IPS DF 6.9 (cell line): ENCODE data around the gene CCDC182.

Experiments
- DNase-seq: peaks from one replicate; pipeline ENCODE4 v3.0.0-alpha.2; 2013; ENCODE audit warnings: low read depth, low spot score
- H3K27ac ChIP-seq: one replicate; pipeline ENCODE4 v1.5.1; 2013; ENCODE audit warnings: low read length, control low read depth
- H3K27me3 ChIP-seq: 2 replicates; pipeline ENCODE4 v1.6.1; 2013; ENCODE audit warnings: mild to moderate bottlenecking, low read length; ENCODE audit not compliant: control insufficient read depth, insufficient read depth
- H3K36me3 ChIP-seq: 2 replicates; pipeline ENCODE4 v1.6.1; 2013; ENCODE audit warnings: low read length; ENCODE audit not compliant: control insufficient read depth, insufficient read depth
- H3K4me1 ChIP-seq: 2 replicates; pipeline ENCODE4 v1.6.1; 2013; ENCODE audit warnings: low read length; ENCODE audit not compliant: control insufficient read depth, insufficient read depth
- H3K4me3 ChIP-seq: 2 replicates; pipeline ENCODE4 v1.5.1; 2013; ENCODE audit warnings: mild to moderate bottlenecking, low read length
- H3K9me3 ChIP-seq: 2 replicates; pipeline ENCODE4 v1.6.1; 2013; ENCODE audit warnings: low read length, inconsistent platforms; ENCODE audit not compliant: control insufficient read depth, insufficient read depth
- WGBS: extraction: QIAGEN DNeasy Blood & Tissue Kit; methylation state at CpG from one replicate; pipeline ENCODE4 v1.1.7; 2013; ENCODE audit warnings: mixed read lengths, missing lambda C conversion rate; ENCODE audit not compliant: insufficient read length, insufficient coverage; 5-methylcytosine and 5-hydroxymethylcytosine counted together

The CCDC182 gene

GRCh38 chr17:57703273-57703672 lies 41.8 kb downstream of the CCDC182 start:
- no peak for DNase-seq
- H3K4me3 ChIP-seq, result no peak overlapping the region
- no peak overlapping the region for H3K27ac ChIP-seq
- H3K9me3 ChIP-seq, result no peaks in the 10 kb centered on the region
- no CpG with 5 or more reads among the region's 1 CpG for WGBS
- H3K27me3 ChIP-seq, result no peaks in the 10 kb centered on the region
- H3K4me1 ChIP-seq, result peaks cover under 1% of the 10 kb centered on the region; the same call in 1 of the 2 replicates
- no peaks in the 10 kb centered on the region for H3K36me3 ChIP-seq

- Histone ChIP-seq H3K4me1 (peaks cover 3% of the 10 kb centered on the region; the same call in 1 of the 2 replicates), H3K27ac (no peak overlapping the region), H3K27me3 (no peaks in the 10 kb centered on the region), H3K4me3 (no peak overlapping the region), H3K9me3 (no peaks in the 10 kb centered on the region), H3K36me3 (no peaks in the 10 kb centered on the region)
- no CpG with 5 or more reads among the region's 5 CpGs for WGBS
- DNase-seq, result no peak
Observed at GRCh38 chr17:57701124-57701523, 44.0 kb downstream of the CCDC182 start.

GRCh38 chr17:57699751-57700219 lies 45.3 kb downstream of the CCDC182 start:
- Histone ChIP-seq H3K27ac (no peak overlapping the region), H3K27me3 (no peaks in the 10 kb centered on the region), H3K36me3 (no peaks in the 10 kb centered on the region), H3K4me3 (no peak overlapping the region), H3K9me3 (no peaks in the 10 kb centered on the region; the same call in 1 of the 2 replicates), H3K4me1 (peaks cover 3% of the 10 kb centered on the region; the same call in 1 of the 2 replicates)
- WGBS, result no CpG with 5 or more reads among the region's 9 CpGs
- DNase-seq, result no peak

- no CpG with 5 or more reads among the region's 12 CpGs for WGBS
- DNase-seq, result no peak
Observed at GRCh38 chr17:57697891-57698711, 47.0 kb downstream of the CCDC182 start.

GRCh38 chr17:57697197-57697596 lies 47.9 kb downstream of the CCDC182 start:
- WGBS, result no CpG with 5 or more reads among the region's 7 CpGs
- no peak overlapping the region for H3K27ac ChIP-seq
- H3K36me3 ChIP-seq, result no peaks in the 10 kb centered on the region
- no peaks in the 10 kb centered on the region; the same call in 1 of the 2 replicates for H3K9me3 ChIP-seq
- H3K4me3 ChIP-seq, result no peak overlapping the region
- DNase-seq, result no peak
- no peaks in the 10 kb centered on the region for H3K27me3 ChIP-seq
- H3K4me1 ChIP-seq, result peaks cover 3% of the 10 kb centered on the region; the same call in 1 of the 2 replicates

More at GRCh38 chr17:57697891-57698711, 47.0 kb downstream of the CCDC182 start:
- Histone ChIP-seq H3K4me3 (no peak overlapping the region), H3K9me3 (no peaks in the 10 kb centered on the region; the same call in 1 of the 2 replicates), H3K27ac (no peak overlapping the region), H3K4me1 (peaks cover 3% of the 10 kb centered on the region; the same call in 1 of the 2 replicates), H3K27me3 (no peaks in the 10 kb centered on the region), H3K36me3 (no peaks in the 10 kb centered on the region)

GRCh38 chr17:57696050-57696449 lies 49.0 kb downstream of the CCDC182 start:
- no peaks in the 10 kb centered on the region for H3K27me3 ChIP-seq
- no peak overlapping the region for H3K4me3 ChIP-seq
- H3K27ac ChIP-seq, result no peak overlapping the region
- no CpG with 5 or more reads among the region's 3 CpGs for WGBS
- H3K9me3 ChIP-seq, result no peaks in the 10 kb centered on the region; the same call in 1 of the 2 replicates
- peaks cover 3% of the 10 kb centered on the region; the same call in 1 of the 2 replicates for H3K4me1 ChIP-seq
- no peak for DNase-seq
- no peaks in the 10 kb centered on the region for H3K36me3 ChIP-seq
